ENCODE data around the gene TLNRD1.

The TLNRD1 gene

DNA sequence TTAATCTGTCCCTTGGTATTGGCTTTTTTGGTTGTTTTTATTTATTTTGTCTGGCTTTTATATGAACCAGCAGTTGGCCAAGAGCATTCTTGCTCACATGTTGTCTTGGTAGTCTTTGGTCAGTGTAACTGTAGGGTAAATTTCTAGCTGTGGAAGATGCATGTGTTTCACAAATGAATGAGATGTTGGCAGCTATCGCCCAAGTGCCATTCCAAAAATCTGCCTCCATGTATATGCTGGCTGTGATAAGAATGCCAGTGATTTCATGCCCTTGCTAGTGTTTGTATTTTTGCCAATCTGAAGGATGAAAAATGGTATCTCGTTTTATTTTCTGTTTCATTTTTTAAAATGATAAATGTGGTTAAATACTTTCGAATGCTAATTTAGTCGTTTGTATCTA is 50.1 kb downstream of the TLNRD1 start:
- no peak overlapping the region for H3K4me3 ChIP-seq (ENCODE audit: low read length)
- H3K27ac ChIP-seq (ENCODE audit: low read length), result no peak overlapping the region
- no peaks in the 10 kb centered on the region for H3K27me3 ChIP-seq (ENCODE audit: insufficient read depth, low read length)
- no peaks in the 10 kb centered on the region for H3K36me3 ChIP-seq (ENCODE audit: insufficient read depth, low read depth, low read length)
- no peaks in the 10 kb centered on the region for H3K9me3 ChIP-seq (ENCODE audit: insufficient read depth, low read depth, low read length)
- H3K4me1 ChIP-seq (ENCODE audit: insufficient read depth, low read length), result no peaks in the 10 kb centered on the region
- no peak overlapping the region for H3K9ac ChIP-seq (ENCODE audit: low read depth, low read length)

DNA sequence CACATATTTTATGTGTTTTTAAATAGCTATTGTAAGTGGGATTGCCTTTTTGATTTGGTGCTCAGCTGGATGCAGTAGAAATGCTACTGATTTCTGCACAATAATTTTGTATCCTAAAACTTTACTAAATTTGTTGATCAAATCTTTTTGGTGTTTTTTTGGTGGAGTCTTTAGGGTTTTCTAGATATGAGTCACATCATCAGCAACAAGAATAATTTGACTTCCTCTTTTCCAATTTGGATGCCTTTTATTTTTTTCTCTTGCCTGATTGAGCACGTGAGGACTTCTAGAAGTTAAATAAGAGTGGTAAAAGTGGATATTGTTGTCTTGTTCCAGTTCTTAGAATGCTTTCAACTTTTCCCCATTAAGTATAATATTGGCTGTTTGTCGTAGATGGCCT is 51.3 kb downstream of the TLNRD1 start:
- no peak overlapping the region for H3K27ac ChIP-seq (ENCODE audit: low read length)
- H3K27me3 ChIP-seq (ENCODE audit: insufficient read depth, low read length), result no peaks in the 10 kb centered on the region
- no peaks in the 10 kb centered on the region for H3K9me3 ChIP-seq (ENCODE audit: insufficient read depth, low read depth, low read length)
- H3K4me3 ChIP-seq (ENCODE audit: low read length), result no peak overlapping the region
- H3K4me1 ChIP-seq (ENCODE audit: insufficient read depth, low read length), result no peaks in the 10 kb centered on the region
- no peaks in the 10 kb centered on the region for H3K36me3 ChIP-seq (ENCODE audit: insufficient read depth, low read depth, low read length)
- no peak overlapping the region for H3K9ac ChIP-seq (ENCODE audit: low read depth, low read length)

DNA sequence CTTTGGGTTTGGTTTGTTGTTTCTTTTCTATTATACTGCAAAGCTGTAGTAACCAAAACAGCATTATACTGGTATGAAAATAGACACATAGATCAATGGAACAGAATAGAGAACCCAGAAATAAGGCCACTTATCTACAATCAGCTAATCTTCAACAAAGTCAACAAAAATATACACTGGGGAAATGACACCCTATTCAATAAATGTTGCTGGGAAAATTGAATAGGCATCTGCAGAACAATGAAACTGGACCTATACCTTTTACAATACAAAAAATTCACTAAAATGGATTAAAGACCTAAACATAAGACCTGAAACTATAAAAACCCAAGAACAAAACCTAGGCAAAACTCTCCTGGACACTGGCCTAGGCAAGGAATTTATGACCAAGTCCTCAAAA is 52.9 kb downstream of the TLNRD1 start:
- peaks cover 2% of the 10 kb centered on the region; the same call in 1 of the 2 replicates for H3K9me3 ChIP-seq (ENCODE audit: insufficient read depth, low read depth, low read length)
- H3K27ac ChIP-seq (ENCODE audit: low read length), result no peak overlapping the region
- no peak overlapping the region for H3K4me3 ChIP-seq (ENCODE audit: low read length)
- no peak overlapping the region for H3K9ac ChIP-seq (ENCODE audit: low read depth, low read length)
- H3K36me3 ChIP-seq (ENCODE audit: insufficient read depth, low read depth, low read length), result no peaks in the 10 kb centered on the region
- H3K27me3 ChIP-seq (ENCODE audit: insufficient read depth, low read length), result no peaks in the 10 kb centered on the region
- no peaks in the 10 kb centered on the region for H3K4me1 ChIP-seq (ENCODE audit: insufficient read depth, low read length)

DNA sequence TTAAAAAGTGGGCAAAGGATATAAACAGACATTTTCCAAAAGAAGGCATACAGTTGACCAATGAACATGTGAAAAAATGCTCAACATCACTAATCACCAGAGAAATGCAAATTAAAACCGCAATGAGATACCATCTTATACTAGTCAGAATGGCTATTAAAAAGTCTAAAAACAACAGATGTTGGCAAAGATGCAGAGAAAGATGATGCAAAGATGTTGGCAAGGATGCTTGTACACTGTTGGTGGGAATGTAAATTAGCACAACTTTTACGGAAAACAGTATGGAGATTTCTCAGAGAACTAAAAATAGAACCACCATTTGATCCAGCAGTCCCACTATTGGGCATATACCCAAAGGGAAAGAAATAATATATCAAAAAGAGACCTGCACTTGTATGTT is 53.5 kb downstream of the TLNRD1 start:
- H3K4me1 ChIP-seq (ENCODE audit: insufficient read depth, low read length), result no peaks in the 10 kb centered on the region
- no peak overlapping the region for H3K27ac ChIP-seq (ENCODE audit: low read length)
- H3K4me3 ChIP-seq (ENCODE audit: low read length), result no peak overlapping the region
- no peak overlapping the region for H3K9ac ChIP-seq (ENCODE audit: low read depth, low read length)
- no peaks in the 10 kb centered on the region for H3K36me3 ChIP-seq (ENCODE audit: insufficient read depth, low read depth, low read length)
- no peaks in the 10 kb centered on the region for H3K27me3 ChIP-seq (ENCODE audit: insufficient read depth, low read length)
- peaks cover 2% of the 10 kb centered on the region; the same call in 1 of the 2 replicates for H3K9me3 ChIP-seq (ENCODE audit: insufficient read depth, low read depth, low read length)

Measured in iPS-20b (cell line).